GM21515 (cell line): Measurements from ENCODE around the gene SERAC1.
"Not testable (repeated sequence)": the region's sequence is repeated elsewhere in the genome, so short reads cannot be mapped to it uniquely, and the experiment has no call there.

Source experiments
- ATAC-seq: cut with Tn5 transposase; IDR thresholded peaks from one replicate; pipeline ENCODE4 v1.9.1; 2021; ENCODE audit not compliant: unreplicated experiment

Gene SERAC1

DNA sequence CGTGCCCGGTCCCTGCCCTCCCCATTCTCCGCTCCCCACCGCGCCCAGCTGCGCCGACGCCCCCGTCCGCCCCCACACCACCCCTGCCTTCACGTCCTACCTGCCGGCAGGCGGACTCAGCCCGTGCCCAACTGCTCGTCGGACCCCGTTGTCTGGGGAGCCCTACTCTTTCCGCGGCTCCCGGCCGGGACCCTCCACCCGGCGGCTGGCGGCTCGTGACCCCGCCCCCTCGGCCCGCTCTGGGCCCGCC lies at the start of gene SERAC1:
Gene SERAC1 (minus strand): TSS at position 223 of the 250 bp plus-strand sequence. CDS start 9,899 bp downstream, outside the sequence.
- peak; percentile 33 for ATAC-seq

DNA sequence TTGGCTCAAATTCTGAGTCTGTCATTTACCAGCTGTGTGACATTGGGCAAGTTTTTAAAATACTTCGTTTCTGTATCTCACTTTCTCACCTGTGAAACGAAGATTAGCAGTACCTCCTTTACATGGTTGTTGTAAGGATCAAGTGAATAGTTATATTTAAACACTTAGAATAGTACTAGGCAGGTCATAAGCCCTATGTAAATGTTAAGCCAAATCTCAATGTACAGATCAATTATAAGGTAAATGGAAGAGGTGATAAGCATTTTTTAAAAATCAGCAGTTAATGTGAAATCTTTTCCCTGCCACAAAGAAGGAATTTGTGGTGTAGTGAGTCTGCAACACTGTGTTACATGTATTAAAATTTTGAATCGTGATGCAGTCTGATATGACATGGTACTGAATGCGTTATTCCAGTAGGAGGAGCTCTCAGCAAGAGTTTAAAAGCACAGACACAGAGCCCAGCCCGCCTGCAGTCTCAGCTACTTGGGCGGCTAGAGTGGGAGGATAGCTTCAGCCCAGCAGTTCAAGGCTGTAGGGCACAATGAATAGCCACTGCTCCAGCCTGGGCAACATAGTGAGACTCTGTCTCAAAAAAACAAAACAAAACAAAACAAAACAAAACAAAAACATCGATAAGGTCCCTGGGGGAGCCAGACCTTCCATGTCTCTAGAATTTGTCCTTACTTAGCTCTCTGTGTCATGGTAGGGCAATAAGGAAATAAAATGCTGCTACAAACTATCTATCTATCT lies 46.0 kb upstream of the SERAC1 start:
- ATAC-seq = peak; percentile 92

DNA sequence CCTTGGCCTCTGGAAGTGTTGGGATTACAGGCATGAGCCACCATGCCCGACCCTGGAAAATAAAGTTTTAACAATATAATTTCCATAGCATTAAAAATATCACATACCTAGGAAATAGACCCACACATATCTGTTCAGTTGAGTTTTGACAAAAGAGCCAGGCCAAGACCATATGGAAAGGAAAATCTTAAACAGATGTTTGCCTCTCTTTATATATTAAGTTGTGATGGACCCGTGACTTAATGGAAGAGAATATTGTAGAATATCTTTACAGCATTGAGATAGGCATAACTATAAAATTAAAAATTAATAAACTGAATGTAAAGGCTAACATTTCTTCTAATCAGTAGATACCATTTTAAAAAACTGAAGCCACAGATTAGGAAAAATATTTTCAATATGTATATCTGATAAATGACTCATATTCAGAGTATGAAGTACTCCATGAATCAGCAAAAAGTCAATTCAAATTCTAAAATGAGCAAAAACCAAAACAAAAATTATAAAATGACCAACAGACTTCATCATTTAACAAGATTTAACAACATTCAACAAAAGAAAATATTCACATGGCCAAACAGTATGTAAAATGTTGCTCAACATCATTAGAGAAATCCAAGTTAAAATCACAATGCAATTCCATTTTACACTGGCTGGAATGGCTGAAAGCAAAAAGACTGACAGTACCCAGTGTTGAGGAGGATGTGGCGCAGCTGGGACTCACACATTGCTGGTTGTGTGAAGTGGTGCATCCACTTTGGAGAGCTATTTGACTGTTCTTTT lies 43.4 kb upstream of the SERAC1 start:
- no peak for ATAC-seq

DNA sequence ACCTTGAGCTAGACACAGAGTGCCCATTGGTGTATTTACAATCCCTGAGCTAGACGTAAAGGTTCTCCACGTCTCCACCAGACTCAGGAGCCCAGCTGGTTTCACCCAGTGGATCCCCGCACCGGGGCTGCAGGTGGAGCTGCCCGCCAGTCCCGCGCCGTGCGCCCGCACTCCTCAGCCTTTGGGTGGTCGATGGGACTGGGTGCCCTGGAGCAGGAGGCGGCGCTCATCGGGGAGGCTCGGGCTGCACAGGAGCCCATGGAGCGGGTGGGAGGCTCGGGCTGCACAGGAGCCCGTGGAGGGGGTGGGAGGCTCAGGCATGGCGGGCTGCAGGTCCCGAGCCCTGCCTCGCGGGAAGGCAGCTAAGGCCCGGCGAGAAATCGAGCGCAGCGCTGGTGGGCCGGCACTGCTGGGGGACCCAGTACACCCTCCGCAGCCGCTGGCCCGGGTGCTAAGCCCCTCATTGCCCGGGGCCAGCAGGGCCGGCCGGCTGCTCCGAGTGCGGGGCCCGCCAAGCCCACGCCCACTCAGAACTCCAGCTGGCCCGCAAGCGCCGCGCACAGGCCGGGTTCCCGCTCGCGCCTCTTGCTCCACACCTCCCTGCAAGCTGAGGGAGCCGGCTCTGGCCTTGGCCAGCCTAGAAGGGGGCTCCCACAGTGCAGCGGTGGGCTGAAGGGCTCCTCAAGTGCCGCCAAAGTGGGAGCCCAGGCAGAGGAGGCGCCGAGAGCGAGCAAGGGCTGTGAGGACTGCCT lies 41.7 kb upstream of the SERAC1 start:
- not testable (repeated sequence) for ATAC-seq

DNA sequence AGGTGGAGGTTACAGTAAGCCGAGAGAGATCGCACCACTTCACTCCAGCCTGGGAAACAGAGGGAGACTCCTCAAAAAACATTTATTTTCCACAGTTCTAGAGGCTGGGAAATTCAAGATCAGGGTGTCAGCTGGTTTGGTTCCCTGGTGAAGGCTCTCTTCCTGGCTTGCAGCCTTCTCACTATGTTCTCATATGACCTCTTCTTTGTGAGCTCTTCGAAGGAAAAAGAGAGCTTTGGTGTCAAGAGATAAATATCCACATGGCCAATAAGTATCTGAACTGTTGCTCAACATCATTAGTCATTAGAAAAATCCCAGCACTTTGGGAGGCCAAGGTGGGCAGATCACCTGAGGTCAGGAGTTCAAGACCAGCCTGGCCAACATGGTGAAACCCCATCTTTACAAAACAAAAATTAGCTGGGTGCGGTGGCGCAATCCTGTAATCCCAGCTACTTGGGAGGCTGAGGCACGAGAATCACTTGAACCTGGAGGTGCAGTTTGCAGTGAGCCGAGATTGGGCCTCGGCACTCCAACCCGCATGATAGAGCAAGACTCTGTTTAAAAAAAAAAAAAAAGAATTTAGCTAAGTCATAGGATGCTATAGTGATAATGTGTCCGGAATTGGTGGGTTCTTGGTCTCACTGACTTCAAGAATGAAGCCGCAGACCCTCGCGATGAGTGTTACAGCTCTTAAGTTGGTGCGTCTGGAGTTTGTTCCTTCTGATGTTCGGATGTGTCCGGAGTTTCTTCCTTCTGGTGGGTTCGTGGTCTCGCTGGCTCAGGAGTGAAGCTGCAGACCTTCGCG lies 40.4 kb upstream of the SERAC1 start:
- not testable (repeated sequence) for ATAC-seq

DNA sequence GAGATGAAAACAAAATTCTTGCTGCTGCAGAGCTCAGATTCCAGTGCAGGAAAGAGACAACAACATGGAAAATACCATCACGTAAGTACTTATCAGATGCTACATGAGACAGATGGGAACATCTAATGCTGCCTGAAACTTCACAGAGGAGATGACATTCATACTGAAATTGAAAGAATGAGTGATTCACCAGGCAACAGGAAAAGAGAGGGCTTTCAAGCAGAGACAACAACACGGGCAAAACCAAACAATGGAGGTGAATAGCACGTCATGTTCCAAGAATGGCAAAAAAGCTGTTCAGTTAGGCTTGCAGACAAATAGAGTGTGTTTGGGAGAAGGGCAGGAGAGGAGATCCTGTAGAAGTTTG lies 39.3 kb upstream of the SERAC1 start:
- ATAC-seq = peak; percentile 93

DNA sequence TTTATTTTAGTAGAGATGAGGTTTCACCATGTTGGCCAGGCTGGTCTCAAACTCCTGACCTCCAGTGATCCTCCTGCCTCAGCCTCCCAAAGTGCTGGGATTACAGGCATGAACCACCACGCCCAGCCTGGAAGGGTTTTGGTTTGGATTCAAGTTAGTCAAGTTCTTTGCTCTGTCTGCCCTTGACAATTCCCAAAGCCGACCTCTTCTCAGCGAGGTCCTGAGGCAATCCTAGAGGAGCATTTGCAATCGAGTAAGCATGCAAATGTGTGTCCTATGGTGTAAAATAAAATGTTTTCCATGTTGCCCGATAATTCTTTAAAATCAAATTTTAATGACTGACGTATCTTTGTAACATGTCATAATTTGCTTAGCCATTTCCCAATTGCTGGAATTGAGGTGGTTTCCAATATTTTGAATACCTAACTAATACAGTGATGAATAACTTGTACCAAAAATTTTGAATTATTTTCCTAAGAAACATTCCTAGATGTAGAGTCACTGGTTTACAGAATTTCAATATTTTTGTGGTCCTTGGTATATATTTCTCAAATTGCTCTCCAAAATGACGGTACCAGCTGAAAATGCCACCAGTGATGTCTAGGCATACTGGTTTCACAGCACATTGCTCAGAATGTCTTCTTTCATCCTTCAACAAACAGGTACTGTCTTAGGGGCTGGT lies 38.8 kb upstream of the SERAC1 start:
- peak; percentile 12 for ATAC-seq

DNA sequence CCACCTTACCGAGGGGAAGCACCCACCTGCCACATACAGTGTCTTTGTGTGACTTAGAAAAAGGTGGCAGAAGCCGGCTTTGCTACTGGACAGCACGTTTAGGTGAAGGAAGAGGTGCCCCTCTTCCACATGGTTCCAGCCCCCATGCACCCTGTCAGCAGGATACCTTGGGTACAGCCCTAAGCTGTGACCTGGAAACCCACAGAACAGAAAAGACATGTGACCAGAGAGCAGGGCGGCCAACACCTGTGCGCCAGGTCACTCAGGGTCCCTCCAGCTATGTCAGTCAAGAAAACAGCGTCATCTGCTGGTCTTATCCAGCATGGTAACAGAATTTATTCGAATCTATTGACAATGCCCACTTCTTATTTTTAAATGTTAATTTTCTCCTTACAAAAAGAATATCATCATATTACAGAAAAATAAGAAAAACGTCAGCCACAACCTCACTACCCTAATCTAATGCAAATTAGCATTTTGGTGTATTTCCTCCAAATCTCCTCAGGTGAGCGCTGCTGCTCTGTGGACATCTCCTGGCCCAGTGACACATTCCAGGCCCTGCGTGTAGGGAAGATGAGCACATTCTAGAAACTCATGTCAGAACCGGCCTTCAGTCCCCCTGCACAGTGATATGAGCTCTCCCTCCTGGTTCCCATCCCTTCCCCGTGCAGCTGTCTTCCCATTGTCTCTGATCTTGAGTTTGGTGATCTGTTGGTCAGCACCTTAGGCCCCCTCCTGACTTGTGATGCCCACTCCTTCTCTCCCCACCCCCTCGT lies 37.3 kb upstream of the SERAC1 start:
- ATAC-seq = no peak

DNA sequence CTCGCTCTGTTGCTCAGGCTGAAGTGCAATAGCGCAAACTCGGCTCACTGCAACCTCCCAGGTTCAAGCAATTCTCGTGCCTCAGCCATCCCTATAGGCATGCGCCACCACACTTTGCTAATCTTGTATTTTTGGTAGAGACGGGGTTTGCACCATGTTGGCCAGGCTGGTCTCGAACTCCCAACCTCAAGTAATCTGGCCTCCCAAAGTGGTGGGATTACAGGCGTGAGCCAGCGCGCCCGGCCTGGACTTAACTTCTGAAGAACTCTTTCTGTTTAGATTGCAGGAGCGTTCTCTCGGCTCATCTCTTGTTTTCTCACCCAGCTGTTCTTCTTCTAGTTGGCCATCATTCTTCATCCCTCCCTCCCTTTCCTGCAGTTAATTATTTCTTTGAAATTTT lies 30.4 kb upstream of the SERAC1 start:
- no peak for ATAC-seq

DNA sequence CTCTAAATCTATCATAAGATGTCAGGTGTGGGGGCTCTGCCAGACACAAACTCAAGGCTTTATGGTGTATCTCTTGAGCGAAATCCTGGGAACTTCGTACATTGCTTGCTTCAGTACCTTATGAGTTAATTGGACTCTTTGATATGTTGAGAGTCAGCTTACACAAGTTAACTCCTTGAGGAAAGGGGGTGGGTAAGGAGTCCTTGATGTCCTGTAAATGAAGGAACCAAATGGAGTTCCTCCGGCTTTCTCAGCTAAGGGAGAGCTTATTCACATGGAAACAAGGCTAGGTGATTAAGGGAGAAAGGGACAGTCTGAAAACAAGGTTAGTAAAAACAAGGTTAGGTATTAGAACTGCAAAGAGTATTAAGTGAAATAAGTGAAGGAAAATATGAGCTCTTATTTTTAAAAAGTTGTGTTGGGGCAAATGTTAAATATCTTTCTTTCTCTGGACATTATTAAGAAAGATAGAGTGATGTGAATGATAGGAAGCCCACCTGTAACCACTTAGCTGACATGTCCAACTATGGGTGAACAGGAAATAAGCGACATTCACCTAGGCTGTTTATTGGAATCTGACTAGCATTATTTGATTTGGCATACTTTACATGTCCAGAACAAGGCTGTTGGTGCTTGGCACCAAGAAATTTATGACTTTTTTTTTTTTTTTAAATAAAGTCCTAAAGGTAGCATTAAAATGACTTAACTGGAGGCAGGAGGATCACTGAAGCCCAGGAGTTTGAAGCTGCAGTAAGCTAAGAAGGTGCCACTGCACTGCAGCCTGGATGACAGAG lies 26.6 kb upstream of the SERAC1 start:
- ATAC-seq = no peak

DNA sequence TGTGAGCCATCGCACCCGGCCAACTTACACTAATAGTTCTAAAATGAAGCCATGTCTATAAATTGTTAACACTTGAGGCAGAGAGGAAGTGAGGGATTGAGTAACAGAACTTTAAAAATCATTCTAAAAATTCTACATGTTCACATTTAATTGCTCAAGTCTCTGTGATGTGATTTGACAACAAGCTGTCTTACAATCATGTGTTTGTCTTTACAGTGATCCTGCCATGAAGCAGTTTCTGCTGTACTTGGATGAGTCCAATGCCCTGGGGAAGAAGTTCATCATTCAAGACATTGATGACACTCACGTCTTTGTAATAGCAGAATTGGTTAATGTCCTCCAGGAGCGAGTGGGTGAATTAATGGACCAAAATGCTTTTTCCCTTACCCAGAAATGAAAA lies 23.7 kb upstream of the SERAC1 start:
- ATAC-seq = no peak

DNA sequence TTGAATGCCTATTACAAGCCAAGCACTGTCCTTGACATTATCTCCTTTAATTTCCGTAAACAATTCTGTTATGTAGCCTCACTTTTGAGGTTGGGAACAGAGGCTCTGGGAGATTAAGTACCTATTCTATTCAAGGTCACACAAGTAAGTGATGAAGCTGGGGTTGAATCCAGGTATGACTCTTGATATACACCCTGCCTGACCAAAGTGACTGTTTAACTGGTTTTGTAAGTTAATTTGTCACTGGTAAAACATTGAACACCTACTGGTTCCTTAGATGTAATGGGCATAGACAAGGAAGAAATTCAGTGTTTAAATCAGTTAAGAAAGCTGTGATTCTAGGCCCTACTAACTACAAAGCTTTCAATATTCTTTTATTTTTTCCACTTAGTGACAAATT lies 23.0 kb upstream of the SERAC1 start:
- no peak for ATAC-seq

DNA sequence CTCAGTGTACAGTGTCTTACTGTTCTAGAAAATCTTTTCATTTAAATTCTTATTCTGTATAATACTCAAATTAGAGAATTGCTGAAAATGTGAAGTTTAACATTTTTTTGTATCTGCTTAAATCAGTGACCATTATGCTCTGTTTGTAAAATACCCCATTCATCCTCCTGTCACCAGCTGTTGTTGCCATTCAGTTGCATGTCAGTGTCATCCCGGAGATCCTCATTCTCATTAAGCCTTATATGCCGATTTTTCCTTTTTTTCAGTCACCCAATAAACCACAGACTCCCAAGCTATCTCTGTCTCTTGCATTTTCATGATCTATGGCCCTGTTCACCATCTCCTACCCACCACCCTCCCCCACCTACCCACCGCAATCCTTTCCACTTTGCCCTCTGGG lies 20.5 kb upstream of the SERAC1 start:
- no peak for ATAC-seq

DNA sequence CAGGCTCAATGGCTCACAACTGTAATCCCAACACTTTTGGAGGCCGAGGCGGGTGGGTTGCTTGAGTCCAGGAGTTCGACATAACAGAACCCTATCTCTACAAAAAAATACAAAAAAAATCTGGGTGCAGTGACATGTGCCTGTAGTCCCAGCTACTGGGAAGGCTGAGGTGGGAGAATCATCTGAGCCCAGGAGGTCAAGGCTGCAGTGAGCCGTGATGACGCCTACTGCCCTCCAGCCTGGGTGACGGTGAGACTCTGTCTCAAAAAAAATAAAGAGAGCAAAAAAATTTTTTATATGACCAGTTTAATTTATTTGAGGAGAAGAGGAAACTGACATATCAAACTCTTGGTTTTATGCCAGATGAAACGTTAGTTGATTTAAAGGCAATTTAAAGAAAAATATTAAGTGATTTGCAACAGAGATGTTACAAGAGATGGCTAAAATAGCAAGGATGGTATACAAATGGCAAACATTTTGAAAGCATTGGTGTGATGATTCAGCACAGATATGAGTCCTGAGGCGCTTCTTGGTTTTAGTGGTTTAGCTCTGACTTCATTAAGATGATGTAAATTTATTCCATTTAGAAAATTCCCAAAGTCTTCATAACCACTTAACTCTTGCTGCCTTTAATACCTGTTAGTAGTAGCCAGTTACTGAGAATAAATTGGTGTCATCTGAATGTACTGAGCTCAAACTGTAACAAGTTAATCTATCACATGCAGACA lies 17.8 kb upstream of the SERAC1 start:
- ATAC-seq = no peak

DNA sequence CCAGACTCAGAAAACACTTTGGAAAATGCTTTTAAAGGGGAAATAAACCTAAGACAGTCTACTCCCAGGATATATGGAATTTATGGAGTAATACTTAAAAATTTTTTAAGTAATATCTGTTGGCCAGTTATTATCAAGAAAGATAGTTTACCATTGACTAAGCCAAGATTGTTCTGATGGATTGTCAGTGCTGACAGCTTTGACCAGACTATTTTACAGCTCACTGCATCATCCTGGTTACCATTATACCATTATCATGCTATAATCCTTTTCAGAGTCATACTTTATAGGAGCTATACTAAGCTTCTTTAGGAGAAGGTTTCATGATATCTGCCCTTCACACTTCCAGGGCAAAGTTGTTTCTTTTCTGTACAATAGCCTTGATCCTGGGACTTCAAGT lies 16.5 kb upstream of the SERAC1 start:
- ATAC-seq = no peak

DNA sequence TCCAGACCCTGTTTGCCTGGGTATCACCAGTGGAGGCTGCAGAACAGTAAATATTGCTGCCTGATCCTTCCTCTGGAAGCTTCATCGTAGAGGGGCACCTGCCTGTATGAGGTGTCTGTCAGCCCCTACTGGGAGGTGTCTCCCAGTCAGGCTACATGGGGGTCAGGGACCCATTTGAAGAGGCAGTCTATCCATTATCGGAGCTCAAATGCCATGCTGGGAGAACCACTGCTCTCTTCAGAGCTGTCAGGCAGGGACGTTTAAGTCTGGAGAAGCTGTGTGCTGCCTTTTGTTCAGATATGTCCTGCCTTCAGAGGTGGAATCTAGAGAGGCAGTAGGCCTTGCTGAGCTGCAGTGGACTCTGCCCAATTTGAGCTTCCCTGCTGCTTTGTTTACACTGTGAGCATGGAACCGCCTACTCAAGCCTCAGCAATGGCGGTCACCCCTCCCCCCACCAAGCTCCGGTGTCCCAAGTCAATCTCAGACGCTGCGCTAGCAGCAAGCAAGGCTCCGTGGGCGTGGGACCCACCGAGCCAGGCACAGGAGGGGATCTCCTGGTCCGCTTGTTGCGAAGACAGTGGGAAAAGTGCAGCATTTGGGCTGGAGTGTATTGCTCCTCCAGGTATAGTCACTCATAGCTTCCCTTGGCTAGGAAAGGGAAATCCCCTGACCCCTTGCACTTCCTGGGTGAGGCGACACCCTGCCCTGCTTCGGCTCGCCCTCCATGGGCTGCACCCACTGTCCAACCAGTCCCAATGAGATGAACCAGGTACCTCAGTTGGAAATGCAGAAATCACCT lies 15.3 kb upstream of the SERAC1 start:
- ATAC-seq = not testable (repeated sequence)

DNA sequence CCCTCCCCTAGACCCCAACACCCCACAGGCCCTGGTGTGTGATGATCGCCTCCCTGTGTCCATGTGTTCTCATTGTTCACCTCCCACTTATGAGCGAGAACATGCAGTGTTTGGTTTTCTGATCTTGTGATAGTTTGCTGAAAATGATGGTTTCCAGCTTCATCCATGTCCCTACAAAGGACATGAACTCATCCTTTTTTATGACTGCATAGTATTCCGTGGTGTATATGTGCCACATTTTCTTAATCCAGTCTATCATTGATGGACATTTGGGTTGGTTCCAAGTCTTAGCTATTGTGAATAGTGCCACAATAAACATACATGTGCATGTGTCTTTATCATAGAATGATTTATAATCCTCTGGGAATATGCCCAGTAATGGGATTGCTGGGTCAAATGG lies 9.7 kb upstream of the SERAC1 start:
- not testable (repeated sequence) for ATAC-seq

DNA sequence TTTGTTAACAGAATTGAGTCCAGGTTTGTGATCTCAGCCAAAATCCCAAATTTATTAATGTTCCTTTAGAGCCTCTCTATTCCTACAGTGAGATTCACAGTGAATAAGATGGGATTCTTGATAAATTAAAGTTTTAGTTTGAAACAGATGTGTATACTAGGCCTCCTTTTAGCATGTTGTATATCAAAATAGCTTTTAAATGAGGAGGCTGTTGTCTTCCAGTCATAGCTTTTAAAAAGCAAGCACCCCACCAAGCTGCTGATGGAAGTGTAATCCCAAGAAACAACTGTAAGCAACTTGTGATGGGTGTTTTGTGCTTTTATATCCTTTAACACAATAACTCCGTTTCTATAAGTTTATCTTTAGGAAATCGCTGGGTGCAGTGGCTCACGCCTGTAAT lies 7.0 kb upstream of the SERAC1 start:
- ATAC-seq = no peak
